ENCODE data around the gene EDC4. TPM values are rescaled to one million over a fixed set of nuclear protein-coding genes. Genes with fewer than 3 reads are reported as not detected.

Gene EDC4
- total RNA-seq, 1 experiment from 2014 or later: 106 TPM

GRCh38 chr16:67922740-67923139 is 49.9 kb downstream of the EDC4 start:
- Histone ChIP-seq H3K23me2 (ENCODE audit: insufficient read length, low read depth, low read length, poor library complexity, severe bottlenecking) (no peaks in the 10 kb centered on the region), H4K5ac (ENCODE audit: insufficient read length, low read depth, low read length) (no peak overlapping the region), H3K4ac (ENCODE audit: low read depth, low read length) (no peak overlapping the region), H2BK20ac (ENCODE audit: low read depth, low read length, poor library complexity, severe bottlenecking) (no peak overlapping the region), H3K27me3 (ENCODE audit: insufficient read depth, low read length) (no peaks in the 10 kb centered on the region), H2BK12ac (ENCODE audit: insufficient read length, low read depth, low read length) (no peak overlapping the region), H3K9me3 (ENCODE audit: control insufficient read depth, low read depth, low read length) (no peaks in the 10 kb centered on the region), H2AK5ac (ENCODE audit: insufficient read length, low read length) (no peak overlapping the region), H3K4me1 (ENCODE audit: insufficient read depth, low read length) (no peaks in the 10 kb centered on the region), H2BK15ac (ENCODE audit: low read depth, low read length) (no peak overlapping the region), H3K4me2 (ENCODE audit: insufficient read depth, insufficient read length, low read length) (no peak overlapping the region), H3K23ac (ENCODE audit: insufficient read length, low read depth, low read length) (no peak overlapping the region), H2AFZ (ENCODE audit: low read length) (no peak overlapping the region), H3K27ac (ENCODE audit: insufficient read length, low read depth, low read length) (no peak overlapping the region), H2BK5ac (ENCODE audit: insufficient read length, low read length) (no peak overlapping the region), H3T11ph (ENCODE audit: low read length) (no peak overlapping the region), H3K79me1 (ENCODE audit: insufficient read depth, low read depth, low read length, poor library complexity, severe bottlenecking) (no peaks in the 10 kb centered on the region), H4K8ac (replicated peaks; ENCODE audit: insufficient read length, low read depth, low read length) (no peak overlapping the region), H4K91ac (ENCODE audit: insufficient read length, low read depth, low read length) (no peak overlapping the region), H3K56ac (ENCODE audit: insufficient read length, low read depth, low read length) (no peak overlapping the region), H3K18ac (ENCODE audit: insufficient read length, low read depth, low read length) (no peak overlapping the region), H3K79me2 (ENCODE audit: insufficient read depth, low read length) (no peaks in the 10 kb centered on the region), H4K20me1 (ENCODE audit: control insufficient read depth, insufficient read depth, insufficient read length) (no peaks in the 10 kb centered on the region), H3K14ac (ENCODE audit: insufficient read depth, low read length) (no peak overlapping the region), H3K9ac (ENCODE audit: extremely low read depth, insufficient read length, low read length) (no peak overlapping the region), H2BK120ac (ENCODE audit: low read depth, low read length, poor library complexity, severe bottlenecking) (no peak overlapping the region)
- Mint-ChIP-seq H3K9me3 (no peaks in the 10 kb centered on the region), H3K27ac (0 out of 7 replicates have a peak overlapping the region, but pooled peaks of 1 of the 3 experiments have one; percentile 53), H3K4me1 (peaks cover 7 to 16% of the 10 kb centered on the region in 2 experiments; a peak in 3 of 4 replicates), H3K4me3 (no peak overlapping the region), H3K36me3 (ENCODE audit: insufficient read depth in 1 of 3, low read depth in 3 of 3) (peaks cover 1 to 9% (median 2%) of the 10 kb centered on the region in 3 experiments; a peak in 4 of 7 replicates), H3K27me3 (ENCODE audit: low read depth) (no peaks in the 10 kb centered on the region)
- TF ChIP-seq CTCF (conservative IDR thresholded peaks at IDR 0.05): no peak
- no CpG with 5 or more reads among the region's 8 CpGs for WGBS (ENCODE audit: extremely low coverage, insufficient read length, low lambda C conversion rate)
- DNase-seq: no peak

All from H9 (cell line).